H9 (cell line): ENCODE results near the gene PSMD8. TPM values are rescaled to one million over a fixed set of nuclear protein-coding genes. Genes with fewer than 3 reads are reported as not detected.
A peak's percentile ranks its signal among the peaks of the same experiment; 100 is the strongest.

ENCODE experiments used
- DNase-seq: peaks from one replicate; pipeline ENCODE4 v3.0.0-alpha.2; 2017
- H2AFZ ChIP-seq: one replicate; pipeline ENCODE4 v1.6.1; 2013; ENCODE audit warnings: mild to moderate bottlenecking, low read length, control low read depth, moderate library complexity
- H2AK5ac ChIP-seq: 2 replicates; pipeline ENCODE4 v1.6.1; 2013; ENCODE audit warnings: low read length, control low read depth, mixed read lengths; ENCODE audit not compliant: insufficient read length
- H2BK120ac ChIP-seq: one replicate; pipeline ENCODE4 v1.6.1; 2013; ENCODE audit warnings: low read depth, mild to moderate bottlenecking, low read length, control low read depth, inconsistent platforms; ENCODE audit not compliant: poor library complexity, severe bottlenecking
- H2BK12ac ChIP-seq: 2 replicates; pipeline ENCODE4 v1.6.1; 2013; ENCODE audit warnings: low read length, control low read depth, mixed read lengths, low read depth; ENCODE audit not compliant: insufficient read length
- H2BK15ac ChIP-seq: 2 replicates; pipeline ENCODE4 v1.6.1; 2013; ENCODE audit warnings: low read depth, low read length, control low read depth
- H2BK20ac ChIP-seq: one replicate; pipeline ENCODE4 v1.6.1; 2013; ENCODE audit warnings: low read depth, mild to moderate bottlenecking, low read length, control low read depth, inconsistent platforms; ENCODE audit not compliant: poor library complexity, severe bottlenecking
- H2BK5ac ChIP-seq: 2 replicates; pipeline ENCODE4 v1.6.1; 2013; ENCODE audit warnings: low read length, control low read depth, mixed read lengths; ENCODE audit not compliant: insufficient read length
- H3K14ac ChIP-seq: 2 replicates; pipeline ENCODE4 v1.6.1; 2013; ENCODE audit warnings: low read length, control low read depth; ENCODE audit not compliant: insufficient read depth
- H3K18ac ChIP-seq: 2 replicates; pipeline ENCODE4 v1.6.1; 2013; ENCODE audit warnings: low read depth, mild to moderate bottlenecking, mixed read lengths, low read length, control low read depth; ENCODE audit not compliant: insufficient read length
- H3K23ac ChIP-seq: 2 replicates; pipeline ENCODE4 v1.6.1; 2013; ENCODE audit warnings: low read length, control low read depth, mixed read lengths, low read depth; ENCODE audit not compliant: insufficient read length
- H3K23me2 ChIP-seq: 2 replicates; pipeline ENCODE4 v1.6.1; 2013; ENCODE audit warnings: low read depth, mild to moderate bottlenecking, mixed read lengths, low read length, control low read depth; ENCODE audit not compliant: insufficient read length, poor library complexity, severe bottlenecking
- H3K27ac ChIP-seq: 2 replicates; pipeline ENCODE4 v1.5.1; 2013; ENCODE audit warnings: low read length, control low read depth, mixed read lengths, low read depth; ENCODE audit not compliant: insufficient read length
- H3K27me3 ChIP-seq: 2 replicates; pipeline ENCODE4 v1.6.1; 2013; ENCODE audit warnings: low read length, control low read depth, inconsistent platforms; ENCODE audit not compliant: insufficient read depth
- H3K4ac ChIP-seq: 2 replicates; pipeline ENCODE4 v1.6.1; 2013; ENCODE audit warnings: low read depth, mild to moderate bottlenecking, control low read depth, inconsistent platforms, low read length, moderate library complexity
- H3K4me1 ChIP-seq: 2 replicates; pipeline ENCODE4 v1.6.1; 2013; ENCODE audit warnings: low read length, control low read depth, inconsistent platforms; ENCODE audit not compliant: insufficient read depth
- H3K4me2 ChIP-seq: 2 replicates; pipeline ENCODE4 v1.6.1; 2013; ENCODE audit warnings: low read length, control low read depth, mixed read lengths; ENCODE audit not compliant: insufficient read length, insufficient read depth
- H3K56ac ChIP-seq: 2 replicates; pipeline ENCODE4 v1.6.1; 2013; ENCODE audit warnings: low read depth, mild to moderate bottlenecking, mixed read lengths, low read length, control low read depth; ENCODE audit not compliant: insufficient read length
- H3K79me1 ChIP-seq: 2 replicates; pipeline ENCODE4 v1.6.1; 2013; ENCODE audit warnings: low read depth, mild to moderate bottlenecking, moderate library complexity, low read length, control low read depth, inconsistent platforms; ENCODE audit not compliant: insufficient read depth, poor library complexity, severe bottlenecking
- H3K79me2 ChIP-seq: 2 replicates; pipeline ENCODE4 v1.6.1; 2013; ENCODE audit warnings: low read length, control low read depth, inconsistent platforms; ENCODE audit not compliant: insufficient read depth
- H3K9ac ChIP-seq: 2 replicates; pipeline ENCODE4 v1.6.1; 2013; ENCODE audit warnings: low read length, control low read depth, mixed read lengths; ENCODE audit not compliant: insufficient read length; ENCODE audit errors: extremely low read depth
- H3K9me3 ChIP-seq: one replicate; pipeline ENCODE4 v1.6.1; 2013; ENCODE audit warnings: low read depth, low read length, inconsistent platforms; ENCODE audit not compliant: control insufficient read depth
- H3T11ph ChIP-seq: one replicate; pipeline ENCODE4 v1.6.1; 2013; ENCODE audit warnings: mild to moderate bottlenecking, low read length, control low read depth, inconsistent platforms
- H4K20me1 ChIP-seq: one replicate; pipeline ENCODE4 v1.6.1; 2013; ENCODE audit not compliant: control insufficient read depth, insufficient read length, insufficient read depth
- H4K5ac ChIP-seq: 2 replicates; pipeline ENCODE4 v1.6.1; 2013; ENCODE audit warnings: low read depth, mild to moderate bottlenecking, mixed read lengths, low read length, control low read depth; ENCODE audit not compliant: insufficient read length
- H4K8ac ChIP-seq: replicated peaks from 2 replicates; pipeline ENCODE4 v1.6.1; 2013; ENCODE audit warnings: low read length, control low read depth, mixed read lengths, low read depth; ENCODE audit not compliant: insufficient read length
- H4K91ac ChIP-seq: 2 replicates; pipeline ENCODE4 v1.6.1; 2013; ENCODE audit warnings: low read depth, mild to moderate bottlenecking, moderate library complexity, mixed read lengths, low read length, control low read depth; ENCODE audit not compliant: insufficient read length
- H3K27ac Mint-ChIP-seq, 3 experiments: 2 replicates in 2 of 3; 3 replicates in 1 of 3; pipeline ENCODE4 v1.8.0; 2020 to 2021; ENCODE audit warnings: mixed read lengths in 3 of 3, mild to moderate bottlenecking in 1 of 3, moderate library complexity in 1 of 3
- H3K27me3 Mint-ChIP-seq: 2 replicates; pipeline ENCODE4 v1.8.0; 2021; ENCODE audit warnings: low read depth, mild to moderate bottlenecking, moderate library complexity, mixed read lengths
- H3K36me3 Mint-ChIP-seq, 3 experiments: 2 replicates in 2 of 3; 3 replicates in 1 of 3; pipeline ENCODE4 v1.8.0; 2020 to 2021; ENCODE audit warnings: low read depth in 3 of 3, mixed read lengths in 3 of 3; ENCODE audit not compliant: insufficient read depth in 1 of 3
- H3K4me1 Mint-ChIP-seq, 2 experiments: 2 replicates each; pipeline ENCODE4 v1.8.0; 2020; ENCODE audit warnings: mixed read lengths in 2 of 2
- H3K4me3 Mint-ChIP-seq, 2 experiments: 2 replicates in 1 of 2; 3 replicates in 1 of 2; pipeline ENCODE4 v1.8.0; 2020 to 2021; ENCODE audit warnings: mild to moderate bottlenecking in 2 of 2, mixed read lengths in 2 of 2, moderate library complexity in 1 of 2
- H3K9me3 Mint-ChIP-seq, 2 experiments: 2 replicates in 1 of 2; 3 replicates in 1 of 2; pipeline ENCODE4 v1.8.0; 2020; ENCODE audit warnings: mild to moderate bottlenecking in 2 of 2, mixed read lengths in 2 of 2, moderate library complexity in 1 of 2
- CTCF ChIP-seq: fragments of 200-600 bp; sonication (generic); conservative IDR thresholded peaks from 3 replicates; pipeline ENCODE4 v1.8.0; 2021; ENCODE audit warnings: antibody characterized with exemption, mild to moderate bottlenecking
- WGBS: extraction: QIAGEN DNeasy Blood & Tissue Kit; methylation state at CpG from one replicate; pipeline ENCODE4 v1.1.7; 2013; ENCODE audit warnings: missing lambda C conversion rate, low lambda C conversion rate, mixed read lengths; ENCODE audit not compliant: insufficient read length; ENCODE audit errors: extremely low coverage; 5-methylcytosine and 5-hydroxymethylcytosine counted together
- total RNA-seq: library from RNA; stranded (reverse); gene quantifications from 2 replicates; pipeline ENCODE4 v1.2.1, GENCODE V29; 2021

Gene PSMD8
- total RNA-seq, 1 experiment from 2014 or later = 189 TPM

GRCh38 chr19:38385804-38386257, 11.5 kb downstream of the PSMD8 start:
- Histone ChIP-seq H3K14ac (no peak overlapping the region), H3K4me2 (no peak overlapping the region), H3K27me3 (no peaks in the 10 kb centered on the region), H2BK15ac (no peak overlapping the region), H3K4me1 (no peaks in the 10 kb centered on the region; the same call in 1 of the 2 replicates), H3K79me1 (no peaks in the 10 kb centered on the region), H3K18ac (no peak overlapping the region), H3T11ph (no peak overlapping the region), H3K79me2 (no peaks in the 10 kb centered on the region; the same call in 1 of the 2 replicates), H2AK5ac (no peak overlapping the region), H2AFZ (no peak overlapping the region), H3K23me2 (peaks cover 35% of the 10 kb centered on the region), H2BK20ac (no peak overlapping the region), H3K4ac (no peak overlapping the region), H4K5ac (no peak overlapping the region), H4K20me1 (no peaks in the 10 kb centered on the region), H2BK12ac (no peak overlapping the region), H4K91ac (no peak overlapping the region), H3K9me3 (no peaks in the 10 kb centered on the region), H2BK120ac (no peak overlapping the region), H4K8ac (no peak overlapping the region), H3K23ac (no peak overlapping the region), H3K27ac (no peak overlapping the region), H3K9ac (no peak overlapping the region), H3K56ac (no peak overlapping the region), H2BK5ac (no peak overlapping the region)
- H3K27me3 Mint-ChIP-seq = peaks cover 4% of the 10 kb centered on the region; the same call in 1 of the 2 replicates
- TF ChIP-seq CTCF = no peak
- peak; percentile 76 for DNase-seq
- no CpG with 5 or more reads among the region's 40 CpGs for WGBS
- H3K36me3 Mint-ChIP-seq = peaks cover 16 to 38% (median 31%) of the 10 kb centered on the region in 3 experiments; a peak in 6 of 7 replicates
- H3K4me1 Mint-ChIP-seq = peaks cover 20 to 30% of the 10 kb centered on the region in 2 experiments
- H3K9me3 Mint-ChIP-seq = no peaks in the 10 kb centered on the region
- no peak overlapping the region for H3K27ac Mint-ChIP-seq
- H3K4me3 Mint-ChIP-seq = no peak overlapping the region
